Vagina (tissue), 2 donors: ENCODE results near the gene KRTAP9-6. TPM values are rescaled to one million over a fixed set of nuclear protein-coding genes. Genes with fewer than 3 reads are reported as not detected.

Source experiments
- DNase-seq, 2 donors: peaks; one replicate each; pipeline ENCODE4 v3.0.0-alpha.2; 2017; ENCODE audit errors: extremely low spot score in 2 of 2
- H3K27ac ChIP-seq: fragments of 200-600 bp; sonication (generic); one replicate; pipeline ENCODE4 v1.5.1; 2019
- H3K27me3 ChIP-seq: fragments of 200-600 bp; sonication (generic); one replicate; pipeline ENCODE4 v1.5.1; 2019
- H3K36me3 ChIP-seq, 2 donors: fragments of 200-600 bp; sonication (generic); one replicate each; pipeline ENCODE4 v1.5.1; 2017 to 2019
- H3K4me1 ChIP-seq: fragments of 200-600 bp; sonication (generic); one replicate; pipeline ENCODE4 v1.5.1; 2019
- H3K4me3 ChIP-seq, 2 donors: fragments of 200-600 bp; sonication (generic); 1 replicate in 1 of 2; 2 replicates in 1 of 2; pipeline ENCODE4 v1.5.1; 2016 to 2019
- H3K9me3 ChIP-seq: fragments of 200-600 bp; sonication (generic); one replicate; pipeline ENCODE4 v1.5.1; 2019
- POLR2A ChIP-seq, 2 donors: fragments of 450-650 bp; IDR thresholded peaks; one replicate each; pipeline ENCODE4 v1.6.1; 2017; ENCODE audit warnings: antibody characterized with exemption in 2 of 2, mild to moderate bottlenecking in 2 of 2, moderate library complexity in 2 of 2
- POLR2AphosphoS5 ChIP-seq, 2 donors: sonication (generic); formaldehyde crosslinking; IDR thresholded peaks; one replicate each; pipeline ENCODE4 v1.9.0; 2017; ENCODE audit warnings: antibody characterized with exemption in 2 of 2, mild to moderate bottlenecking in 2 of 2, low read depth in 1 of 2; ENCODE audit not compliant: insufficient read depth in 1 of 2
- intact Hi-C: fragments of 100-400 bp; cut with DNase I; formaldehyde crosslinking; loops from one replicate; pipeline ENCODE4 v1.15.1; 2023
- total RNA-seq: library from RNA; depleted of rRNA; stranded (reverse); fragments of >200 nt; gene quantifications from one replicate; pipeline ENCODE4 v1.2.3, GENCODE V29; 2016
- TF ChIP-seq, protein P1 (sequence below), 3 experiments: fragments of 450-650 bp in 2 of 3; fragments of 200-600 bp in 1 of 3; sonication (generic) in 1 of 3; IDR thresholded peaks; one replicate each; pipeline ENCODE4 v1.5.1; 2017 to 2019; ENCODE audit warnings: antibody characterized with exemption in 3 of 3, mild to moderate bottlenecking in 2 of 3, moderate library complexity in 2 of 3

KRTAP9-6 gene
- total RNA-seq, 1 donor from 2014 or later, result not detected

DNA sequence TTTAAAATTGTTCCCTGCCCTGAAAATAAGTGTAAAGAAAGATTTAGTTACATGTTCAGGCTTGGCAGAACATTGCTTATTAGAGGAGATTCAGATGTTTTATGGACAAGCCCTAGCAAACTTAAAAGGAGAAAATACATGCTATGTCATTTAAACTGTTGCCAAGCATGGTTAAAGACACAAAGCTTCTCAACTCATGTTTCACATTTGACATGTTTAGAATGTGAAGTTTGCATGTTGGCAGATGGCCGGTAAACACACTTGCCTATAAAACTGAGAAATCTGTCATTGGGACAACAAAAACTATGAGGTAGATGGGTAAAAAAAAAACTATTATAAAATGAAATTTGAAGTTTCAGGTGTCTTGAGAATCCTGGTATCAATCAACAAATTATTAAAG, 31.7 kb downstream of the KRTAP9-6 start:
- TF ChIP-seq, protein P1, sequence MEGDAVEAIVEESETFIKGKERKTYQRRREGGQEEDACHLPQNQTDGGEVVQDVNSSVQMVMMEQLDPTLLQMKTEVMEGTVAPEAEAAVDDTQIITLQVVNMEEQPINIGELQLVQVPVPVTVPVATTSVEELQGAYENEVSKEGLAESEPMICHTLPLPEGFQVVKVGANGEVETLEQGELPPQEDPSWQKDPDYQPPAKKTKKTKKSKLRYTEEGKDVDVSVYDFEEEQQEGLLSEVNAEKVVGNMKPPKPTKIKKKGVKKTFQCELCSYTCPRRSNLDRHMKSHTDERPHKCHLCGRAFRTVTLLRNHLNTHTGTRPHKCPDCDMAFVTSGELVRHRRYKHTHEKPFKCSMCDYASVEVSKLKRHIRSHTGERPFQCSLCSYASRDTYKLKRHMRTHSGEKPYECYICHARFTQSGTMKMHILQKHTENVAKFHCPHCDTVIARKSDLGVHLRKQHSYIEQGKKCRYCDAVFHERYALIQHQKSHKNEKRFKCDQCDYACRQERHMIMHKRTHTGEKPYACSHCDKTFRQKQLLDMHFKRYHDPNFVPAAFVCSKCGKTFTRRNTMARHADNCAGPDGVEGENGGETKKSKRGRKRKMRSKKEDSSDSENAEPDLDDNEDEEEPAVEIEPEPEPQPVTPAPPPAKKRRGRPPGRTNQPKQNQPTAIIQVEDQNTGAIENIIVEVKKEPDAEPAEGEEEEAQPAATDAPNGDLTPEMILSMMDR (IDR thresholded peaks at IDR 0.05), result no peak
- TF ChIP-seq POLR2A (IDR thresholded peaks at IDR 0.05), result no peak
- TF ChIP-seq POLR2AphosphoS5 (IDR thresholded peaks at IDR 0.05; ENCODE audit: insufficient read depth in 1 of 2, low read depth in 1 of 2), result no peak
- DNase-seq, result no peak
- Histone ChIP-seq H3K36me3 (no peaks in the 10 kb centered on the region), H3K4me1 (peaks cover 6% of the 10 kb centered on the region), H3K4me3 (no peak overlapping the region), H3K27me3 (no peaks in the 10 kb centered on the region), H3K9me3 (no peaks in the 10 kb centered on the region), H3K27ac (no peak overlapping the region)
- intact Hi-C loops, result no loop called here

DNA sequence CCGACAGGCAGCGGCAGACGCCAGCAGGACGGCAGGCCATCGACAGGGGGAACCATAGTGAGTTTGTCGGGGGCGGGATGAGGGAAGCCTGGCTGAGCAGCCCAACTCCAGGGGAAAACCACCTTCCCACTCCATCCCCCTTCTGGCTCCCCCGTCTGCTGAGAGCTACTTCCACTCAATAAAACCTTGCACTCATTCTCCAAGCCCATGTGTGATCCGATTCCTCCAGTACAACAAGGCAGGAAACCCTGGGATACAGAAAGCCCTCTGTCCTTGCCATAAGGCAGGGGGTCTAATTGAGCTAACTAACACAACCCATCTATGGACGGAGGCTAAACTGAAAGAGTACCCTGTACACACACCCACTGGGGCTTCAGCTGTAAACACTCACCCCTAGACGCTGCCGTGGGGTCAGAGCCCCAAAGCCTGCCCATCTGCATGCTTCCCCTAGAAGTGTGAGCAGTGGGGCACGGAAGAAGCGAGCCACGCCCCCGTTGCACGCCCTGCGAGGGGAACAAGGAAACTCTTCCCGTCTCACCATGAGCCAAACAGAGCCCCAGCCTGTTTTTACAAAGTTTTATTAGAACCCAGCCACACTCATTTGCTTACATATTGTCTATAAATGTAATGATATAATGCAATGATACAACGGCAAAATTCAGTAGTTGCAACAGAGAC, 33.4 kb downstream of the KRTAP9-6 start:
- DNase-seq, result no peak
- H3K4me1 ChIP-seq, result peaks cover 11% of the 10 kb centered on the region
- TF ChIP-seq, protein P1 (IDR thresholded peaks at IDR 0.05), result no peak
- no peak for TF ChIP-seq POLR2AphosphoS5 (IDR thresholded peaks at IDR 0.05; ENCODE audit: insufficient read depth in 1 of 2, low read depth in 1 of 2)
- no peak for TF ChIP-seq POLR2A (IDR thresholded peaks at IDR 0.05)
- intact Hi-C loops, result no loop called here
- H3K4me3 ChIP-seq, result no peak overlapping the region
- no peaks in the 10 kb centered on the region for H3K9me3 ChIP-seq
- no peaks in the 10 kb centered on the region for H3K27me3 ChIP-seq
- no peak overlapping the region for H3K27ac ChIP-seq
- no peaks in the 10 kb centered on the region for H3K36me3 ChIP-seq

DNA sequence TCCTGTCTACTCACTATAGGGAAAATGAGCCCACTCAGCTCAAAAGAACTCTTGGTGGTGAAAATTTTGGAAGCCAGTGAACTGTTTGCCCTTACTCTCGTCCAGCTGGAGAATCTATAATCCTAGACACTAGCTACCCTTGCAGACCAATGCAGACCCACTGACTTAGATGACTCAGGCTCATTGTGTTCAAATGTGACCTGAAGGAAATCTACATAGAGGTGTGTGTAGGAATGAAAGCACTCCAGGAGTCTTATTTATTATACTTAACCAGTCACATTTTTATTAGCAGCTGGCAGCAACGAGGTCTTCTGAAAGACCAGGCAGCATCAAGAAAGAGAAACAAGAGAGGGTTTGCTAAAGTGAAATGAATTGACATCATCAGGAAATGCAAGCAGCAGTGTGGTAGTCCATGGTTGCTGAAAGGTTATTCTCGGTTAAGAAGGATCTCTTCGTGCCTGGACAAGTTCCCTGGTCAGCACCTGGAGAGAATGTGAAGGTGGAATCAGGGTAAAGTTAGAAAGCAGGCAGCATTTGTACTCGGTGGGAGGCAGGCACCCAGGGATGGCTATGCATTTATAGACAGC, 36.1 kb downstream of the KRTAP9-6 start:
- no peaks in the 10 kb centered on the region for H3K27me3 ChIP-seq
- TF ChIP-seq, protein P1 (IDR thresholded peaks at IDR 0.05), result no peak
- TF ChIP-seq POLR2A (IDR thresholded peaks at IDR 0.05), result no peak
- no peak for TF ChIP-seq POLR2AphosphoS5 (IDR thresholded peaks at IDR 0.05; ENCODE audit: insufficient read depth in 1 of 2, low read depth in 1 of 2)
- no peaks in the 10 kb centered on the region for H3K9me3 ChIP-seq
- H3K4me1 ChIP-seq, result peaks cover 11% of the 10 kb centered on the region
- DNase-seq, result no peak
- intact Hi-C loops, result no loop called here
- H3K36me3 ChIP-seq, result no peaks in the 10 kb centered on the region
- H3K27ac ChIP-seq, result no peak overlapping the region
- H3K4me3 ChIP-seq, result no peak overlapping the region

DNA sequence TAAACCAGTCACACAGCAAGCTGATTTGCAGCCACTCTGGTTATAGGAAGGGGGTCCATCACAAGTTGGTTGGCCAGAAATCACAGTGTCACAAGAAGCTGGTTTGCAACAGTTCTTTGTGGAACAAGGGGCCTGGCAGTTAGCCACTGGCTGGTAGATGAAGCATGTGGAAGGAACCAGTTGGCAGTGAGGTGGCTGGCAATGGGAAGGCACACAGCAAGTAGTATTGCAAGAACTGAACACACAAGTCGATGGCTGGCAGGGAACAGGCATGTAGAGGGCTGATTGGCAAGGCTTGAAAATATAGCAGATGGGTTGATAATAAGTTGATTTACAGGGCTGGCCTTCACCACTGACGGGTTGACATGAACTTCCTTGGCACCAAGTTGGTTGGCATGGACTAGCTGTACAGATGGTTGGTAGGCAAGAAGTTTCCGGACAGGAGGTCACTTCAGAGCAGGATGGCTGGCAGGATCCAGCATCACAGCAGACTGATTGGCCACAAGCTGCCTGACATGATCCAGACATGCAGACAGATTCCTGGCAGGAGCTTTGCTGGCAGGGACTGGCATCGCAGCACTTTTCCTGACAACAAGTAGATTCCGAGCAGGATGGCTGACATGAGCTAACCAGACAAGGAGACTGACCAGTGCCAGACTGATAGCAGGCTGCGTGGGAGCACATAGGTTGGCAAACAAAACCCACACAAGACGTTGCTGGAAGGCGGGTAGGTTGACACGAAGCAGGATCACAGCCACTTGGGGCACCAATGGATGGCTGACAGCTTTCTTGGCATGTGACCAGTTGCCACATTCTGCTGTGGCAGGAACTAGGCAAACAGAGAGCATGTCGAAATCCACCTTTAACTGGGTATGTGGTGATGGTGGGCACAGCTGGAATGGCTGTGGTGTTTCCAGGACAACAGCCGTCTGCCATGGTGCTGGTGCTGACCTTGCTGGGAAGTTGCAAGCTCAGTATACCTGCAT, 37.0 kb downstream of the KRTAP9-6 start, which contains the start of gene KRTAP29-1:
KRTAP29-1 (minus strand) TSS at position 936 of the 986 bp plus-strand sequence; CDS start at position 936, 0 bp downstream.
- no peaks in the 10 kb centered on the region for H3K36me3 ChIP-seq
- no peak for DNase-seq
- H3K4me3 ChIP-seq, result no peak within 1 kb of the TSS
- TF ChIP-seq POLR2AphosphoS5 (IDR thresholded peaks at IDR 0.05; ENCODE audit: insufficient read depth in 1 of 2, low read depth in 1 of 2), result no peak
- no peak for TF ChIP-seq POLR2A (IDR thresholded peaks at IDR 0.05)
- TF ChIP-seq, protein P1 (IDR thresholded peaks at IDR 0.05), result no peak
- intact Hi-C loops, result no loop called here
- H3K9me3 ChIP-seq, result no peaks in the 10 kb centered on the region
- H3K27ac ChIP-seq, result no peak within 1 kb of the TSS
- peaks cover 11% of the 10 kb centered on the region for H3K4me1 ChIP-seq
- no peaks in the 10 kb centered on the region for H3K27me3 ChIP-seq
